A549 treated with AZD2906 at 1 μM for 4 hours (cell line): ENCODE data around the gene CT45A10. TPM values are rescaled to one million over a fixed set of nuclear protein-coding genes. Genes with fewer than 3 reads are reported as not detected.

Source experiments
- total RNA-seq: library from RNA; stranded (reverse); fragments of 200-300 nt; extraction: Qiagen RNA extraction; gene quantifications from 5 replicates; pipeline ENCODE4 v1.2.3, GENCODE V29; 2022

Gene CT45A10, protein sequence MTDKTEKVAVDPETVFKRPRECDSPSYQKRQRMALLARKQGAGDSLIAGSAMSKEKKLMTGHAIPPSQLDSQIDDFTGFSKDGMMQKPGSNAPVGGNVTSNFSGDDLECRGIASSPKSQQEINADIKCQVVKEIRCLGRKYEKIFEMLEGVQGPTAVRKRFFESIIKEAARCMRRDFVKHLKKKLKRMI
- total RNA-seq, result 0.19 to 0.56 TPM (median 0.32 TPM) in 4 of 5 replicates, not detected in the other

DNA sequence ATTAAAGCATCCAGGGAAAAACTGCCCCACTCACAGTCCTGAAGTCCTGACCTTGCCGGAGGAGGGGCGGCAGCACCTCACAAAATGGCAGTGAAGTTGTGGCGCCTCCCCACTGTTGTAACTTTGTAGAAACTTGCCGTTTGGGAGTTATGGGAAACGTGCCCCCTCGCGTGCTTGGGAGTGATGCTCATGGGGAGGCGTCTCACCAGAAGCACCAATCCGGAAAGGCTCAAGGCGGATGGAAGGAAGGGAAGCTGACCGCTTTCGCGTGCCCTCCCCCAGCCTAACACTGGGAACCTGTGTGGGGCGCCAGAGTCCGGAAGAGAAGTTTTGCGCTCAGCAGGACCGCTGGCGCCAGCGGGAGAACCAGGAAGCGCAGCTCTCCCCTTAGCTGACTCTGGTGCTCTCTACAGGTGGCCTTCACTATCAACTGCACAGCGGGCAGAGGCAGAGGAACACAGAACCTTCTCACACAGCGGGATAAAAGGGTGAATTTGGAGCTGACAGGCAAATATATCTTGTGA, at the start of gene CT45A10, which contains the start of gene SAGE1:
Gene CT45A10, minus strand, starts transcription at position 151 of the 524 bp plus-strand sequence. CDS start 8,100 bp downstream, outside the sequence.
Gene SAGE1, plus strand, starts transcription at position 423 of the 524 bp plus-strand sequence. CDS start 2,527 bp downstream, outside the sequence.

DNA sequence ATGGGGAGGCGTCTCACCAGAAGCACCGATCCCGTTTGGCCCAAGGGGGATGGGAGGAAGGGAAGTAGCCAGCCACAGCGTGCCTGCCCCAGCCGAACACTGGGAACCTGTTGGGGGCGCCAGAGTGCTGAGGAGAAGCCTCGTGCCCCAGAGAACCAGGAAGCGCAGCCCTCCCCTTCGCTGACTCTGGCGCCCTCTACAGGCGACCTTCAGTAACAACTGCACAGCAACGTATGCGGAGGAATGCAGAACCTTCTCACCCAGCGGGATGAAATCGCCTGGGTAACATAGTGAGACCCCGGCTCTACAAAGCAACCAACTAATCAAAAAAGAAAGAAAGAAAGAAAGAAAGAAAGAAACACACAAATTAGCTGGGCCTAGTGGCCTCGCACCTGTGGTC, 21.5 kb downstream of the CT45A10 start, which contains the start of gene CT45A9:
Gene CT45A9, minus strand, starts transcription at position 101 of the 400 bp plus-strand sequence. CDS start 3,751 bp downstream, outside the sequence.

GRCh38 chrX:135854438-135854837, 38.8 kb downstream of the CT45A10 start, which contains the start of gene CT45A8:
TSS of gene CT45A8 (minus strand) at chrX:135854538. CDS start at chrX:135850783, 3,755 bp downstream.

GRCh38 chrX:135837180-135837579, 56.1 kb downstream of the CT45A10 start, which contains the start of gene CT45A7:
TSS of gene CT45A7 (minus strand) at chrX:135837280. CDS start at chrX:135833533, 3,747 bp downstream.

Other genes with a start within 250 kb of the CT45A10 start
- gene CT45A1, start 179.8 kb downstream of the CT45A10 start, total RNA-seq, result 0.07 TPM in 1 of 5 replicates, not detected in the others
- 0.15 to 0.29 TPM (median 0.19 TPM) in 4 of 5 replicates, not detected in the other for gene CT45A3, start 125.3 kb downstream of the CT45A10 start, total RNA-seq
- 0.08 to 0.13 TPM (median 0.09 TPM) in 3 of 5 replicates, not detected in the others for gene CT45A5, start 107.9 kb downstream of the CT45A10 start, total RNA-seq
- not detected in 5 replicates for gene CT45A6, start 90.7 kb downstream of the CT45A10 start, total RNA-seq
- gene CT45A2, start 73.4 kb downstream of the CT45A10 start, total RNA-seq, result not detected in 5 replicates
- gene CT45A7, start 56.2 kb downstream of the CT45A10 start, total RNA-seq, result not detected in 5 replicates
- gene CT45A8, start 38.9 kb downstream of the CT45A10 start, total RNA-seq, result not detected in 5 replicates
- not detected in 5 replicates for gene CT45A9, start 21.6 kb downstream of the CT45A10 start, total RNA-seq
- gene SAGE1, start 272 bp upstream of the CT45A10 start, total RNA-seq, result 0.02 to 0.03 TPM (median 0.03 TPM) in 4 of 5 replicates, not detected in the other
- gene MMGT1, start 80.5 kb upstream of the CT45A10 start, total RNA-seq, result 15.8 to 18.3 TPM (median 17.7 TPM) in 5 replicates
- gene SLC9A6, start 92.0 kb upstream of the CT45A10 start, total RNA-seq, result 7.3 to 9.7 TPM (median 8.5 TPM) in 5 replicates